Coronary artery (tissue), 2 donors: ENCODE measurements around the gene ELAC1.

Experiments used
- DNase-seq: peaks from one replicate; pipeline ENCODE4 v3.0.0-alpha.2; 2017; ENCODE audit warnings: low spot score
- H3K27ac ChIP-seq, 2 donors: fragments of 200-600 bp; sonication (generic); one replicate each; pipeline ENCODE4 v1.5.1; 2016 to 2019
- H3K4me3 ChIP-seq: fragments of 200-600 bp; sonication (generic); 2 replicates; pipeline ENCODE4 v1.5.1; 2016; ENCODE audit warnings: mild to moderate bottlenecking, moderate library complexity
- TF ChIP-seq, protein P1 (sequence below): fragments of 200-600 bp; sonication (generic); IDR thresholded peaks from one replicate; pipeline ENCODE4 v1.5.1; 2019; ENCODE audit warnings: antibody characterized with exemption

The ELAC1 gene

DNA sequence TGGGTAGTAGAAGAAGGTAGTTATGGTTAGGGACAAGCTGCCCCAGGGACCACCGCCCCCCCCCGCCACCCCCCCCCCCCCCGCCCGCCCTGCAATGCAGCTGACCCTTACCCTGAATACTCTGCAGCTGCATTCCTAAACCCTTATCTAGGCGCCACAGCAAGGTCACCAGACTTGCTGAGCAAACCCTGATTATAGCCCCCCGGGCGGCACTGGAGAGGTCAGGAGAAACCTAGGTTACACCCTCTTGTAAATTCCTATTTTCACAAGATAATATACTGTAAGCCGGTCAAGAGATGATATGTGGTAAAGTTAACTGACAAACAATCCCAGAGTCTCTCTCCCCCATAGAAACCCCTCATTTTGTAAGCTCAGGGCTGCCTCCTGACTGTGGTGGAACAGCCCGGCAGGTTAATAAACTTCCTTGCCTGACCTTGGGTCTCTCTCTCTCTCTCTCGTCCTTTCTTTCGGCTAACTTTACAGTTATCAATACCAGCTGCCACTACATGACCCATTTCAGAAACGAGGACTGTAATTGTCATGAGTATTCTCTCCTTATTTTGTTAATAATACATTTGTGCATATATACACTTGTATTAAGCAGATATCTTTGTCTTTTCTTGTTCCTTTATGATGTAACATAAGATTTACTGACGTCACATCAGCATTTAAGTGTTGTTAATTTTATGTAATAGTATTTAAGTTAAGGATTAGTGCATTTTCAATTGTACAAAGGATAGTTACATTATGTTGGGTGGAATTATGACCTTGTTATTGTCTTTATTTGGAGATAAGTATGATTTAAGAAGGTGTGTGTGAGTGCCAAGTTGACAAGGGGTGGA lies 39.3 kb downstream of the ELAC1 start:
- TF ChIP-seq, protein P1, sequence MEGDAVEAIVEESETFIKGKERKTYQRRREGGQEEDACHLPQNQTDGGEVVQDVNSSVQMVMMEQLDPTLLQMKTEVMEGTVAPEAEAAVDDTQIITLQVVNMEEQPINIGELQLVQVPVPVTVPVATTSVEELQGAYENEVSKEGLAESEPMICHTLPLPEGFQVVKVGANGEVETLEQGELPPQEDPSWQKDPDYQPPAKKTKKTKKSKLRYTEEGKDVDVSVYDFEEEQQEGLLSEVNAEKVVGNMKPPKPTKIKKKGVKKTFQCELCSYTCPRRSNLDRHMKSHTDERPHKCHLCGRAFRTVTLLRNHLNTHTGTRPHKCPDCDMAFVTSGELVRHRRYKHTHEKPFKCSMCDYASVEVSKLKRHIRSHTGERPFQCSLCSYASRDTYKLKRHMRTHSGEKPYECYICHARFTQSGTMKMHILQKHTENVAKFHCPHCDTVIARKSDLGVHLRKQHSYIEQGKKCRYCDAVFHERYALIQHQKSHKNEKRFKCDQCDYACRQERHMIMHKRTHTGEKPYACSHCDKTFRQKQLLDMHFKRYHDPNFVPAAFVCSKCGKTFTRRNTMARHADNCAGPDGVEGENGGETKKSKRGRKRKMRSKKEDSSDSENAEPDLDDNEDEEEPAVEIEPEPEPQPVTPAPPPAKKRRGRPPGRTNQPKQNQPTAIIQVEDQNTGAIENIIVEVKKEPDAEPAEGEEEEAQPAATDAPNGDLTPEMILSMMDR: no peak
- Histone ChIP-seq H3K4me3 (no peak overlapping the region), H3K27ac (no peak overlapping the region)
- no peak for DNase-seq

GRCh38 chr18:51007790-51008139 lies 39.9 kb downstream of the ELAC1 start:
- DNase-seq: no peak
- H3K27ac ChIP-seq: no peak overlapping the region
- TF ChIP-seq, protein P1: no peak
- no peak overlapping the region for H3K4me3 ChIP-seq

DNA sequence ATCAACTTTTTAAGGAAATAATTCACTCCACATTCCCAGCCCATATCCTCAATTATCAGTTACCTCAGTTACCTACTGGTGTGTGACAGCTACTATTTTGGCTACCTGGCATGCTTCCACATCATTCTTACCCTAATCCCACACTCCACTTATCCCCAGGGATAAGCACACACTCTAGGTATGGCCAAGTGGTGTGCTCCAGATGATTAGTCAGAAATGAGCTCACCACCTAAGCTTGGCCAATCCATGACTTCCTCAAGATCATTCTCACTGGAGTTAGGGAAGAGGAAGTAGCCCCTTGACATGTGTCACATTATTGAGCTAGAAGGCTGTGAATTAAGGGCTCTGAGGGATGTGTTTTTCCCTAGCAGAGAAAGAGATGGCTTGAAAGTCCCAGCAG lies 41.2 kb downstream of the ELAC1 start:
- Histone ChIP-seq H3K4me3 (no peak overlapping the region), H3K27ac (no peak overlapping the region)
- no peak for DNase-seq
- TF ChIP-seq, protein P1: no peak

DNA sequence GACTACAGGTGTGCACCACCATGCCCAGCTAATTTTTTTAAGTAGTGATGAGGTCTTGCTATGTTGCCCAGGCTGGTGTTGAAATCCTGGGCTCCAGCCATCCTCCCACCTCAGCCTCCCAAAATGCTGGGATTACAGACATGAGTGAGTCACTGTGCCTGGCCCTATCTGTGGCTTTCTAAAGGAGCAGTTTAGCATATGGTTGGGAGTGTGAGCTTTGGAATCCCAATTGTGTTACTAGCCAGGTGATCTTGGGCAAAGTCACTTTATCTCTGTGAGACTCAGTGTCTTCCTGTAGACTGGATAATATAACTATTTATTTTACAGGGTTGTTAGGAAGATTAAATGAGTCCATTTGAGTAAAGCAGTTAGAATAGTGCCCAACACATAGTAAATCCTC lies 42.4 kb downstream of the ELAC1 start:
- TF ChIP-seq, protein P1: no peak
- no peak for DNase-seq

DNA sequence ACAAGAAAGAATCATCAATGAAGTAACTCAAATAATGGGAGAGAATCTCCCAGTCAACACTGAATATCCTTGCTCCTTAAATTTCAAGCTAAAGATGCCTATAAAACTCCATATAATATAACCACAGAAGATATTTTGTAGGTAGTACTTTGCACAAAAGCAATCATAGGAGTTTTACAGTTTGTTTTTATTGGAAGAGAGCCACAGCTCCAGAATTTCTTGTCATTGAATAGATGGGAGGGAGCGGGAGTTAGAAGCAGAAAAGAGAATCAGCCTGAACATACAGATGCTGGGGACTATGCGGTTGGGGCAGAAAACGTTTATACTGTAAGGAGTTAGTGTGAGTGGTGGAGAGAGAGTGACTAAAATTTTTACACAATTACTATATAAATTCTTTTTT lies 43.9 kb downstream of the ELAC1 start:
- TF ChIP-seq, protein P1: no peak
- DNase-seq: no peak
- Histone ChIP-seq H3K4me3 (no peak overlapping the region), H3K27ac (no peak overlapping the region)

More for the DNA sequence above, 42.4 kb downstream of the ELAC1 start:
- Histone ChIP-seq H3K4me3 (no peak overlapping the region), H3K27ac (no peak overlapping the region)

DNA sequence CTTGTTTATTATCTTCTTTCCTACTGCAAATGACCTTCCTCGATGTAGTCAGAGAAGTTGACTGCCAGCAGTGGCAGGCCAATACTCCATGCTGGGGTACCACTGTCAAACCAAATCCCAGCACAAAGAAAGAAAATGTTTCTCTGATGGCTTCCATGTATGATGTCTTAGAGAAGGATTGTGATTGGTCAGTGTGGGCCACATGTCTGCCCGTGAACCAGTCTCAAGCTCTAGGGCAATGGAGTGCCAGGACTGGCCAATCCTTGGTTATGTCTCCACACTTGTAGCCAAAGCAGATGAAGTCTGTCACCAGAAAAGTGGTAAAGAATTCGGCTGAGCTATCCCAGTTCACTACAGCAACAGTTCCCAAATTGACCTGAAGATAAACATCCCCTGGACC lies 44.6 kb downstream of the ELAC1 start:
- Histone ChIP-seq H3K27ac (no peak overlapping the region), H3K4me3 (no peak overlapping the region)
- no peak for DNase-seq
- TF ChIP-seq, protein P1: no peak

DNA sequence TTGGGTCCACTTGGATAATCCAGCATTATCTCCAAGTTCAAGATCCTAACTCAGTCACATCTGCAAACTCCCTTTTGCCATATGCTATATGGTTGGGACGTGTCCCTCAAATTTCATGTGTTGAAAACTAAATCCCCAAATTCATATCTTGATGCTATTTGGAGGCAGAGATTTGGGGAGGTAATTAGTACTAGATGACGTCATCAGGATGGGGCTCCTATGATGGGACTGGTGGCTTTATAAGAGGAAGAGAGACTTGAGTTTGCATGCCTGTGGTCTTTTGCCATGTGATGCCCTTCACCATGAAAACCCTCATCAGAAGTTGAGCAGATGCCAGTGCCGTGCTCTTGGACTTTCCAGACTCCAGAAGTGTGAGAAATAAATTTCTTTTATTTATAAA lies 45.4 kb downstream of the ELAC1 start:
- no peak overlapping the region for H3K27ac ChIP-seq
- no peak for DNase-seq
- no peak overlapping the region for H3K4me3 ChIP-seq
- TF ChIP-seq, protein P1: no peak
